HEK293 (cell line): ENCODE results near the gene TSSK6.
A peak's percentile ranks its signal among the peaks of the same experiment; 100 is the strongest.

Source experiments
- CTCF ChIA-PET: fragments of 350-600 bp; formaldehyde crosslinking; extraction: SDS; loops from one replicate; lab custom pipeline; 2021; ENCODE audit warnings: antibody characterized with exemption; lab: Yijun Ruan, JAX
- POLR2A ChIA-PET: fragments of 300-600 bp; formaldehyde crosslinking; extraction: SDS; loops from one replicate; lab custom pipeline; 2020; ENCODE audit warnings: antibody characterized with exemption, inconsistent platforms; lab: Yijun Ruan, JAX
- H3K27ac ChIP-seq: fragments of 200-500 bp; sonication (Bioruptor generic); 2 replicates; pipeline ENCODE4 v1.5.1; 2014; ENCODE audit warnings: low read depth, low read length, control low read depth, inconsistent platforms; ENCODE audit errors: extremely low read depth
- H3K36me3 ChIP-seq, 2 experiments: fragments of 200-500 bp in 1 of 2; sonication (Bioruptor generic) in 1 of 2; 1 replicate in 1 of 2; 2 replicates in 1 of 2; pipeline ENCODE4 v1.5.1; 2014 to 2017; ENCODE audit warnings: inconsistent platforms in 2 of 2, low read length in 2 of 2; ENCODE audit not compliant: control insufficient read depth in 2 of 2, insufficient read depth in 1 of 2
- H3K4me1 ChIP-seq: fragments of 200-500 bp; sonication (Bioruptor generic); 2 replicates; pipeline ENCODE4 v1.5.1; 2014; ENCODE audit warnings: mild to moderate bottlenecking, low read length, inconsistent platforms; ENCODE audit not compliant: control insufficient read depth, insufficient read depth
- H3K4me3 ChIP-seq: 2 replicates; pipeline ENCODE4 v1.5.1; 2011; ENCODE audit warnings: low read depth, mild to moderate bottlenecking, control low read depth, low read length, moderate library complexity
- H3K9me3 ChIP-seq: fragments of 200-500 bp; sonication (Bioruptor generic); 2 replicates; pipeline ENCODE4 v1.5.1; 2014; ENCODE audit warnings: low read depth, low read length, inconsistent platforms; ENCODE audit not compliant: control insufficient read depth, insufficient read depth
- GLI2 ChIP-seq: fragments of 450-650 bp; formaldehyde crosslinking; IDR thresholded peaks from 2 replicates; pipeline ENCODE4; 2017; ENCODE audit warnings: missing biosample characterization, missing genetic modification characterization, low read depth, borderline replicate concordance
- GLI4 ChIP-seq: fragments of 450-650 bp; formaldehyde crosslinking; IDR thresholded peaks from 2 replicates; pipeline ENCODE4 v1.5.1; 2016; ENCODE audit warnings: missing biosample characterization, missing genetic modification characterization
- HOXA7 ChIP-seq: sonication (generic); formaldehyde crosslinking; IDR thresholded peaks from 2 replicates; pipeline ENCODE4 v1.8.1; 2022; ENCODE audit warnings: missing genetic modification reagents, borderline replicate concordance
- KLF16 ChIP-seq: fragments of 450-650 bp; formaldehyde crosslinking; IDR thresholded peaks from 2 replicates; pipeline ENCODE4 v1.5.1; 2017; ENCODE audit warnings: missing biosample characterization, missing genetic modification characterization
- KLF9 ChIP-seq: fragments of 450-650 bp; formaldehyde crosslinking; IDR thresholded peaks from 2 replicates; pipeline ENCODE4 v1.5.1; 2016; ENCODE audit warnings: missing biosample characterization, missing genetic modification characterization, low read depth
- MZF1 ChIP-seq: fragments of 450-650 bp; formaldehyde crosslinking; IDR thresholded peaks from 2 replicates; pipeline ENCODE4 v1.5.1; 2017; ENCODE audit warnings: missing biosample characterization, missing genetic modification characterization, borderline replicate concordance
- OSR2 ChIP-seq: fragments of 450-650 bp; formaldehyde crosslinking; IDR thresholded peaks from 2 replicates; pipeline ENCODE4 v1.5.1; 2016; ENCODE audit warnings: missing biosample characterization, missing genetic modification characterization
- SCRT1 ChIP-seq: fragments of 450-650 bp; formaldehyde crosslinking; IDR thresholded peaks from 2 replicates; pipeline ENCODE4 v1.5.1; 2016; ENCODE audit warnings: missing biosample characterization, missing genetic modification characterization, borderline replicate concordance
- SP7 ChIP-seq: fragments of 450-650 bp; formaldehyde crosslinking; IDR thresholded peaks from 2 replicates; pipeline ENCODE4 v1.5.1; 2016; ENCODE audit warnings: missing biosample characterization, missing genetic modification characterization
- TCF7L2 ChIP-seq: IDR thresholded peaks from 2 replicates; pipeline ENCODE4 v1.6.1; 2011; ENCODE audit warnings: low read depth, mild to moderate bottlenecking, inconsistent platforms, low read length, moderate library complexity, borderline replicate concordance
- TRIM28 ChIP-seq: IDR thresholded peaks from 2 replicates; pipeline ENCODE4 v1.6.1; 2011; ENCODE audit warnings: low read length, control low read depth, borderline replicate concordance
- YY2 ChIP-seq: fragments of 450-650 bp; formaldehyde crosslinking; IDR thresholded peaks from 2 replicates; pipeline ENCODE4 v1.5.1; 2016; ENCODE audit warnings: missing biosample characterization, missing genetic modification characterization
- ZBTB20 ChIP-seq: fragments of 450-650 bp; formaldehyde crosslinking; IDR thresholded peaks from 2 replicates; pipeline ENCODE4 v1.5.1; 2016; ENCODE audit warnings: missing biosample characterization, missing genetic modification characterization
- ZBTB6 ChIP-seq: fragments of 450-650 bp; formaldehyde crosslinking; IDR thresholded peaks from 2 replicates; pipeline ENCODE4 v1.5.1; 2017; ENCODE audit warnings: missing biosample characterization, missing genetic modification characterization
- ZFP3 ChIP-seq: fragments of 450-650 bp; formaldehyde crosslinking; IDR thresholded peaks from 2 replicates; pipeline ENCODE4 v1.5.1; 2016; ENCODE audit warnings: low read depth, missing biosample characterization, missing genetic modification characterization
- ZNF133 ChIP-seq: fragments of 450-650 bp; formaldehyde crosslinking; IDR thresholded peaks from 2 replicates; pipeline ENCODE4 v1.5.1; 2016; ENCODE audit warnings: missing biosample characterization, missing genetic modification characterization
- ZNF157 ChIP-seq: fragments of 450-650 bp; formaldehyde crosslinking; IDR thresholded peaks from 2 replicates; pipeline ENCODE4 v1.5.1; 2016; ENCODE audit warnings: missing biosample characterization, missing genetic modification characterization
- ZNF16 ChIP-seq: fragments of 450-650 bp; formaldehyde crosslinking; IDR thresholded peaks from 2 replicates; pipeline ENCODE4 v1.5.1; 2016; ENCODE audit warnings: low read depth, missing biosample characterization, missing genetic modification characterization
- ZNF2 ChIP-seq: fragments of 450-650 bp; formaldehyde crosslinking; IDR thresholded peaks from 2 replicates; pipeline ENCODE4 v1.5.1; 2016; ENCODE audit warnings: missing biosample characterization, missing genetic modification characterization
- ZNF26 ChIP-seq: fragments of 450-650 bp; formaldehyde crosslinking; IDR thresholded peaks from 2 replicates; pipeline ENCODE4 v1.5.1; 2016; ENCODE audit warnings: missing biosample characterization, missing genetic modification characterization
- ZNF292 ChIP-seq: fragments of 450-650 bp; formaldehyde crosslinking; IDR thresholded peaks from 2 replicates; pipeline ENCODE4 v1.5.1; 2016; ENCODE audit warnings: low read depth, missing biosample characterization, missing genetic modification characterization, borderline replicate concordance
- ZNF48 ChIP-seq: fragments of 450-650 bp; formaldehyde crosslinking; IDR thresholded peaks from 2 replicates; pipeline ENCODE4 v1.5.1; 2016; ENCODE audit warnings: missing biosample characterization, missing genetic modification characterization
- ZNF530 ChIP-seq: fragments of 450-650 bp; formaldehyde crosslinking; IDR thresholded peaks from 2 replicates; pipeline ENCODE4 v1.5.1; 2016; ENCODE audit warnings: low read depth, missing biosample characterization, missing genetic modification characterization
- ZNF629 ChIP-seq: fragments of 450-650 bp; formaldehyde crosslinking; IDR thresholded peaks from 2 replicates; pipeline ENCODE4 v1.5.1; 2017; ENCODE audit warnings: missing biosample characterization, missing genetic modification characterization
- ZSCAN16 ChIP-seq: fragments of 450-650 bp; formaldehyde crosslinking; IDR thresholded peaks from 2 replicates; pipeline ENCODE4 v1.5.1; 2016; ENCODE audit warnings: missing biosample characterization, missing genetic modification characterization
- ZSCAN23 ChIP-seq: fragments of 450-650 bp; formaldehyde crosslinking; IDR thresholded peaks from 2 replicates; pipeline ENCODE4 v1.5.1; 2016; ENCODE audit warnings: missing biosample characterization, missing genetic modification characterization
- TF ChIP-seq, protein P1 (sequence below): fragments of 450-650 bp; formaldehyde crosslinking; IDR thresholded peaks from 2 replicates; pipeline ENCODE4 v1.5.1; 2016; ENCODE audit warnings: missing biosample characterization, missing genetic modification characterization, low read depth
- TF ChIP-seq, protein P2 (sequence below): fragments of 450-650 bp; formaldehyde crosslinking; IDR thresholded peaks from 2 replicates; pipeline ENCODE4 v1.5.1; 2016; ENCODE audit warnings: missing biosample characterization, missing genetic modification characterization
- TF ChIP-seq, protein P3 (sequence below): fragments of 450-650 bp; formaldehyde crosslinking; IDR thresholded peaks from 2 replicates; pipeline ENCODE4 v1.5.1; 2016; ENCODE audit warnings: missing biosample characterization, missing genetic modification characterization

The TSSK6 gene

GRCh38 chr19:19468424-19469050 is 46.8 kb downstream of the TSSK6 start (continued):
- TF ChIP-seq ZNF26 (tag by site-specific recombination) (no peak), GLI4 (no peak), SP7 (tag by site-specific recombination) (0 out of 2 replicates have a peak, but pooled peaks have one; percentile 15), OSR2 (tag by site-specific recombination) (no peak), ZNF2 (no peak), TCF7L2 (no peak), MZF1 (tag by site-specific recombination) (peak; percentile 47; the same call in 1 of the 2 replicates), SCRT1 (no peak), ZNF16 (no peak), ZNF157 (tag by site-specific recombination) (no peak), ZNF629 (no peak), ZBTB20 (tag by site-specific recombination) (no peak), GLI2 (no peak), KLF16 (tag by site-specific recombination) (no peak), HOXA7 (no peak), TRIM28 (peak; percentile 92), ZNF530 (tag by site-specific recombination) (no peak)
- TF ChIP-seq, protein P1, sequence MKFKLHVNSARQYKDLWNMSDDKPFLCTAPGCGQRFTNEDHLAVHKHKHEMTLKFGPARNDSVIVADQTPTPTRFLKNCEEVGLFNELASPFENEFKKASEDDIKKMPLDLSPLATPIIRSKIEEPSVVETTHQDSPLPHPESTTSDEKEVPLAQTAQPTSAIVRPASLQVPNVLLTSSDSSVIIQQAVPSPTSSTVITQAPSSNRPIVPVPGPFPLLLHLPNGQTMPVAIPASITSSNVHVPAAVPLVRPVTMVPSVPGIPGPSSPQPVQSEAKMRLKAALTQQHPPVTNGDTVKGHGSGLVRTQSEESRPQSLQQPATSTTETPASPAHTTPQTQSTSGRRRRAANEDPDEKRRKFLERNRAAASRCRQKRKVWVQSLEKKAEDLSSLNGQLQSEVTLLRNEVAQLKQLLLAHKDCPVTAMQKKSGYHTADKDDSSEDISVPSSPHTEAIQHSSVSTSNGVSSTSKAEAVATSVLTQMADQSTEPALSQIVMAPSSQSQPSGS (tag by site-specific recombination), result no peak
- TF ChIP-seq, protein P2, sequence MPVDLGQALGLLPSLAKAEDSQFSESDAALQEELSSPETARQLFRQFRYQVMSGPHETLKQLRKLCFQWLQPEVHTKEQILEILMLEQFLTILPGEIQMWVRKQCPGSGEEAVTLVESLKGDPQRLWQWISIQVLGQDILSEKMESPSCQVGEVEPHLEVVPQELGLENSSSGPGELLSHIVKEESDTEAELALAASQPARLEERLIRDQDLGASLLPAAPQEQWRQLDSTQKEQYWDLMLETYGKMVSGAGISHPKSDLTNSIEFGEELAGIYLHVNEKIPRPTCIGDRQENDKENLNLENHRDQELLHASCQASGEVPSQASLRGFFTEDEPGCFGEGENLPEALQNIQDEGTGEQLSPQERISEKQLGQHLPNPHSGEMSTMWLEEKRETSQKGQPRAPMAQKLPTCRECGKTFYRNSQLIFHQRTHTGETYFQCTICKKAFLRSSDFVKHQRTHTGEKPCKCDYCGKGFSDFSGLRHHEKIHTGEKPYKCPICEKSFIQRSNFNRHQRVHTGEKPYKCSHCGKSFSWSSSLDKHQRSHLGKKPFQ (tag by site-specific recombination), result no peak
- TF ChIP-seq, protein P3, sequence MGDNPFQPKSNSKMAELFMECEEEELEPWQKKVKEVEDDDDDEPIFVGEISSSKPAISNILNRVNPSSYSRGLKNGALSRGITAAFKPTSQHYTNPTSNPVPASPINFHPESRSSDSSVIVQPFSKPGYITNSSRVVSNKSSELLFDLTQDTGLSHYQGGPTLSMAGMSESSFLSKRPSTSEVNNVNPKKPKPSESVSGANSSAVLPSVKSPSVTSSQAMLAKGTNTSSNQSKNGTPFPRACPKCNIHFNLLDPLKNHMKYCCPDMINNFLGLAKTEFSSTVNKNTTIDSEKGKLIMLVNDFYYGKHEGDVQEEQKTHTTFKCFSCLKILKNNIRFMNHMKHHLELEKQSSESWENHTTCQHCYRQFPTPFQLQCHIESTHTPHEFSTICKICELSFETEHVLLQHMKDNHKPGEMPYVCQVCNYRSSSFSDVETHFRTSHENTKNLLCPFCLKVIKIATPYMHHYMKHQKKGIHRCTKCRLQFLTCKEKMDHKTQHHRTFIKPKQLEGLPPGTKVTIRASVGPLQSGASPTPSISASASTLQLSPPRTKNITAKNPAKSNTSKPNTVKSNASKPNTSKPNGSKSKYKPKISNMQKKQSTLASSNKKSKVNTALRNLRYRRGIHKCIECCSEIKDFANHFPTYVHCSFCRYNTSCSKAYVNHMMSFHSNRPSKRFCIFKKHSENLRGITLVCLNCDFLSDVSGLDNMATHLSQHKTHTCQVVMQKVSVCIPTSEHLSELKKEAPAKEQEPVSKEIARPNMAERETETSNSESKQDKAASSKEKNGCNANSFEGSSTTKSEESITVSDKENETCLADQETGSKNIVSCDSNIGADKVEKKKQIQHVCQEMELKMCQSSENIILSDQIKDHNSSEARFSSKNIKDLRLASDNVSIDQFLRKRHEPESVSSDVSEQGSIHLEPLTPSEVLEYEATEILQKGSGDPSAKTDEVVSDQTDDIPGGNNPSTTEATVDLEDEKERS (tag by site-specific recombination), result peak; percentile 75; the same call in 1 of the 2 replicates

DNA sequence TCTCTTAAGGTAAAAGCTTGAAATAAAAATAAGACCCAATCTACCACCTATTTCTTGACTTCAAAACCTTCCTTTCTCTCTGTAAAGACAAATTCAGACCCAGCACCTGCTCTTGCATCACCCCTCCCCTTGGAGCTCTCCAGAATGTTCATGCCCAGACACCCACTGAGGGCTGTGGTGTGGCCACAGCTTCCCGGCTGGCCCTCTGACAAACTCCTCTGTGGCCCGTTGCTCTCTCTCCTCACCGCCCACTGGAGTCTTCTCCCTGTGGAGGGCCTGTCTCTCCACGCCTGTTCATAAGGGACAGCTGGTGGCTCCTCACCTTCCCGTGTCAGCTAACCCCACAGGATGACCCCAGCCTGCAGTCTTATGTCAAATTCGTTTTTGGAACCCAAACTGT is 49.1 kb downstream of the TSSK6 start:
- no peak overlapping the region for H3K4me3 ChIP-seq
- H3K9me3 ChIP-seq, result no peaks in the 10 kb centered on the region
- no peak overlapping the region for H3K27ac ChIP-seq
- H3K4me1 ChIP-seq, result peaks cover 20% of the 10 kb centered on the region
- no peak for TF ChIP-seq KLF9 (tag by site-specific recombination)
- no peak for TF ChIP-seq ZSCAN23
- no peak for TF ChIP-seq ZNF292
- TF ChIP-seq ZBTB6 (tag by site-specific recombination), result no peak
- TF ChIP-seq ZNF48 (tag by site-specific recombination), result no peak
- TF ChIP-seq YY2 (tag by site-specific recombination), result no peak
- TF ChIP-seq ZFP3 (tag by site-specific recombination), result no peak
- TF ChIP-seq ZNF133 (tag by site-specific recombination), result no peak
- no peak for TF ChIP-seq ZSCAN16 (tag by site-specific recombination)
- CTCF ChIA-PET, result no interaction called here
- POLR2A ChIA-PET, result no interaction called here
- H3K36me3 ChIP-seq, result peaks cover 0 to 44% of the 10 kb centered on the region in 2 experiments; a peak in 1 of 3 replicates
